Spleen (tissue), 11 donors: ENCODE data around the gene SACM1L. TPM values are rescaled to one million over a fixed set of nuclear protein-coding genes. Genes with fewer than 3 reads are reported as not detected.

ENCODE experiments used
- DNase-seq: peaks from one replicate; pipeline ENCODE4 v3.0.0-alpha.2; 2020
- H3K27ac ChIP-seq, 8 donors: fragments of 200-600 bp; sonication (generic) in 7 of 8; 1 replicate in 4 of 8; 2 replicates in 4 of 8; pipeline versions ENCODE4 v1.5.0 to v1.8.0; 2016 to 2021; ENCODE audit warnings: inconsistent platforms in 4 of 8, mild to moderate bottlenecking in 4 of 8, moderate library complexity in 1 of 8
- H3K27me3 ChIP-seq, 7 donors: fragments of 200-600 bp; sonication (generic) in 6 of 7; replicated peaks in 1 of 7; 1 replicate in 4 of 7; 2 replicates in 3 of 7; pipeline versions ENCODE4 v1.5.0 to v1.8.0; 2016 to 2021; ENCODE audit warnings: inconsistent platforms in 3 of 7, mild to moderate bottlenecking in 1 of 7
- H3K36me3 ChIP-seq, 6 donors: fragments of 200-600 bp; sonication (generic) in 5 of 6; 1 replicate in 4 of 6; 2 replicates in 2 of 6; pipeline versions ENCODE4 v1.5.0 to v1.8.0; 2016 to 2021; ENCODE audit warnings: inconsistent platforms in 2 of 6
- H3K4me1 ChIP-seq, 6 donors: fragments of 200-600 bp; sonication (generic) in 5 of 6; 1 replicate in 3 of 6; 2 replicates in 3 of 6; pipeline versions ENCODE4 v1.5.0 to v1.8.0; 2016 to 2021; ENCODE audit warnings: inconsistent platforms in 3 of 6
- H3K4me3 ChIP-seq, 8 donors: fragments of 200-600 bp; sonication (generic) in 7 of 8; 1 replicate in 4 of 8; 2 replicates in 4 of 8; pipeline versions ENCODE4 v1.5.0 to v1.8.0; 2016 to 2021; ENCODE audit warnings: inconsistent platforms in 4 of 8, mild to moderate bottlenecking in 4 of 8, moderate library complexity in 2 of 8
- H3K9me3 ChIP-seq, 8 donors: fragments of 200-600 bp; sonication (generic) in 7 of 8; 1 replicate in 4 of 8; 2 replicates in 4 of 8; pipeline versions ENCODE4 v1.5.0 to v1.8.0; 2016 to 2021; ENCODE audit warnings: inconsistent platforms in 4 of 8
- POLR2A ChIP-seq, 3 donors: fragments of 450-650 bp; IDR thresholded peaks; one replicate each; pipeline ENCODE4 v1.5.1; 2017; ENCODE audit warnings: antibody characterized with exemption in 3 of 3, mild to moderate bottlenecking in 1 of 3
- POLR2AphosphoS5 ChIP-seq, 3 donors: sonication (generic); formaldehyde crosslinking; IDR thresholded peaks; one replicate each; pipeline ENCODE4 v1.5.1; 2017; ENCODE audit warnings: antibody characterized with exemption in 3 of 3
- WGBS, 5 donors: extraction: QIAGEN DNeasy Blood & Tissue Kit in 3 of 5; methylation state at CpG; one replicate each; pipeline versions ENCODE4 v1.1.5 to v1.1.7; 2013 to 2018; 5-methylcytosine and 5-hydroxymethylcytosine counted together
- intact Hi-C: fragments of 100-400 bp; cut with DNase I; formaldehyde crosslinking; loops from one replicate; pipeline ENCODE4 v1.15.0; 2023; ENCODE audit warnings: low total_unique reads
- polyA plus RNA-seq, 3 donors: library from polyadenylated mRNA; stranded (reverse); fragments of 200-250 nt; gene quantifications; one replicate each; pipeline ENCODE4 v1.2.1, GENCODE V29; 2013
- total RNA-seq, 7 donors: library from RNA; depleted of rRNA in 3 of 7; stranded (reverse); fragments of >200 nt in 3 of 7; fragmentation: NEBNext Ultra II Directional in 4 of 7; extraction: Animal tissue kit (Norgen Biotek cat#: 25700) in 4 of 7; gene quantifications; one replicate each; pipeline versions ENCODE4 v1.1.0 to v1.2.1, GENCODE V29; 2016 to 2021
- TF ChIP-seq, protein P1 (sequence below), 11 experiments: fragments of 200-600 bp in 7 of 11; fragments of 450-650 bp in 4 of 11; sonication (generic) in 4 of 11; IDR thresholded peaks in 8 of 11; conservative IDR thresholded peaks in 3 of 11; 1 replicate in 7 of 11; 2 replicates in 4 of 11; pipeline versions ENCODE4 v1.4.0 to v1.8.0; 2016 to 2021; ENCODE audit warnings: antibody characterized with exemption in 11 of 11, inconsistent platforms in 4 of 11, mild to moderate bottlenecking in 1 of 11
- donor health status: healthy with polysubstance abuse.
- donor health status: DM: no; HTN: no; CAD: no; lungs with moderate emphysema.
- donor health status: DM: no; HTN: no; CAD: no.
- donor health status: Bipolar disorder and iron deficiency.
- donor health status: healthy.
- donor health status: DM: no; HTN: no; CAD: no.
- donor health status: DM: yes; HTN: yes; CAD: no.

Gene SACM1L
- total and polyA plus RNA-seq, 10 donors: 21.0 to 93.7 (median 57.2) TPM

DNA sequence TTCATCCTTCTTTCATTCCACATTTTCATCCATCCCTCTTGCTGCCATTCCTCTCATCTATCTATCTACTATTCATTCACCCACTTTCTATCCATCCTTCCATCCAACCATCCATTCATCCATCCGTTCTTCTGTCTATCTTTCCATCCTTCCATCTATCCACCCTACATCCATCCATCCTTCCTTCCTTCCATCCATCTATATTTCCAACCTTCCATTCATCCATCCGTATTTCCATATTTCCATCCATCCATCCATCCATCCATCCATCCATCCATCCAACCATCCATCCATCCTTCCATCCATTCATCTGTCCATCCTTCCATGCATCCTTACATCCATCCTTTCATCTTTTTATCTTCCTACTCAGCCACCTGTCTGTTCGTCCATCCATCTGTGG, 93.2 kb downstream of the SACM1L start:
- Histone ChIP-seq H3K4me3 (no peak overlapping the region), H3K27me3 (peaks cover 0 to 2% (median 0%) of the 10 kb centered on the region in 7 donors), H3K9me3 (peaks cover 0 to 12% (median 4%) of the 10 kb centered on the region in 8 donors), H3K36me3 (no peaks in the 10 kb centered on the region), H3K27ac (no peak overlapping the region), H3K4me1 (no peaks in the 10 kb centered on the region)
- intact Hi-C loops: no loop called here
- no peak for TF ChIP-seq POLR2AphosphoS5 (IDR thresholded peaks at IDR 0.05)
- TF ChIP-seq, protein P1, sequence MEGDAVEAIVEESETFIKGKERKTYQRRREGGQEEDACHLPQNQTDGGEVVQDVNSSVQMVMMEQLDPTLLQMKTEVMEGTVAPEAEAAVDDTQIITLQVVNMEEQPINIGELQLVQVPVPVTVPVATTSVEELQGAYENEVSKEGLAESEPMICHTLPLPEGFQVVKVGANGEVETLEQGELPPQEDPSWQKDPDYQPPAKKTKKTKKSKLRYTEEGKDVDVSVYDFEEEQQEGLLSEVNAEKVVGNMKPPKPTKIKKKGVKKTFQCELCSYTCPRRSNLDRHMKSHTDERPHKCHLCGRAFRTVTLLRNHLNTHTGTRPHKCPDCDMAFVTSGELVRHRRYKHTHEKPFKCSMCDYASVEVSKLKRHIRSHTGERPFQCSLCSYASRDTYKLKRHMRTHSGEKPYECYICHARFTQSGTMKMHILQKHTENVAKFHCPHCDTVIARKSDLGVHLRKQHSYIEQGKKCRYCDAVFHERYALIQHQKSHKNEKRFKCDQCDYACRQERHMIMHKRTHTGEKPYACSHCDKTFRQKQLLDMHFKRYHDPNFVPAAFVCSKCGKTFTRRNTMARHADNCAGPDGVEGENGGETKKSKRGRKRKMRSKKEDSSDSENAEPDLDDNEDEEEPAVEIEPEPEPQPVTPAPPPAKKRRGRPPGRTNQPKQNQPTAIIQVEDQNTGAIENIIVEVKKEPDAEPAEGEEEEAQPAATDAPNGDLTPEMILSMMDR (IDR thresholded peaks at IDR 0.05 in 8 of 11, conservative IDR thresholded peaks at IDR 0.05 in 3 of 11): no peak
- TF ChIP-seq POLR2A (IDR thresholded peaks at IDR 0.05): no peak
- DNase-seq: no peak
- 85 to 94% (median 89%) methylated on average over 3 of the region's 3 CpGs for WGBS, 5 donors

DNA sequence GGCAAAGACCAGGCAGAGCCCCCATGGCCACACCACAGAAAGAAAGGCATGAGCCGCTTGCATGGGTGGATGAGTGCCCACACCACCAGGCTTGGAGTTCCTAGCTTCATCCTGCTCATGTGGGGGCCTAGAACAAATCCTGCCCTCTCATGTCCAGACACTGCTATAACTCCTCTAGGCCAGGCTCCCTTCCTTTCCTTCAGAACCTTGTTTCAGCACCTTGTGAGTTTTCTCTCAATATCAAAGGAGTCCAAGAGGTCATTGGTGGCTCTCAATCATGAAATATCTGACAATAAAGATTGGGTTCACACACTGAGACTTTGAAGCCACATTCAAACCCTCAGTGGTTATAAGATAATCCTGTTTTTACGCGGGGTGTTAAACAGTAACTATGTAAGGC, 94.5 kb downstream of the SACM1L start:
- peaks cover 0 to 2% (median 0%) of the 10 kb centered on the region in 7 donors for H3K27me3 ChIP-seq
- TF ChIP-seq, protein P1 (IDR thresholded peaks at IDR 0.05 in 8 of 11, conservative IDR thresholded peaks at IDR 0.05 in 3 of 11): no peak
- TF ChIP-seq POLR2A (IDR thresholded peaks at IDR 0.05) (no peak), POLR2AphosphoS5 (IDR thresholded peaks at IDR 0.05) (no peak)
- 91 to 98% (median 95%) methylated on average over 3 of the region's 3 CpGs for WGBS, 5 donors
- no peak overlapping the region for H3K4me3 ChIP-seq
- intact Hi-C loops: no loop called here
- peaks cover 0 to 17% (median 8%) of the 10 kb centered on the region in 8 donors for H3K9me3 ChIP-seq
- no peaks in the 10 kb centered on the region for H3K4me1 ChIP-seq
- no peak for DNase-seq
- H3K27ac ChIP-seq: no peak overlapping the region
- no peaks in the 10 kb centered on the region for H3K36me3 ChIP-seq

DNA sequence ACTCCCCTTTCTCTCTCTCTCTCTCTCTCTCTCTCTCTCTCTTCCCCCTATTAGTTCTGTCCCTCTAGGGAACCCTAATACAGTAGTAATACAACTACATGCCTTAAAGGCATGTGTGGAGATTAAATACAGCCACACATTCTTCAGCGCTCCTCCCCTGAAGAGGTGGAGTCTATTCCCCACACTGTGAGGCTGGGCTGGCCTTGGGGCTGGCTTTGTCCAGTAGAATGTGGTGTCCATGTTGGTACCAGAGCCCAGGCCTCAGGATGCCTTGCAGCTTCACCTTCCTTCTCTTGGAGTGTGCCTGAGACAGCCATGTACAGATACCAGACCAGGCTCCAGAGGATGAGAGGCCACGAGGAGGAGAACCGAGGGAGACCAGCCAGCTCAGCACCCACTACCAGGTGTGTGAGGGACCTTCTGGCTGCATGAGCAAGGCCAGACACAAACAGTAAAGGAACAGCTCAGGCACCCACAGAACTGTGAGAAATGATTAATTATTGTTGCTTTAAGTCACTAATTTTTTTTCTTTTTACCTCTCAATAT, 96.5 kb downstream of the SACM1L start:
- 86 to 93% (median 91%) methylated on average over 3 of the region's 3 CpGs for WGBS, 5 donors
- Histone ChIP-seq H3K27me3 (no peaks in the 10 kb centered on the region), H3K4me3 (no peak overlapping the region), H3K9me3 (peaks cover 0 to 34% (median 25%) of the 10 kb centered on the region in 8 donors), H3K4me1 (no peaks in the 10 kb centered on the region), H3K36me3 (no peaks in the 10 kb centered on the region), H3K27ac (no peak overlapping the region)
- DNase-seq: no peak
- intact Hi-C loops: no loop called here
- TF ChIP-seq, protein P1 (IDR thresholded peaks at IDR 0.05 in 8 of 11, conservative IDR thresholded peaks at IDR 0.05 in 3 of 11): no peak
- TF ChIP-seq POLR2AphosphoS5 (IDR thresholded peaks at IDR 0.05) (no peak), POLR2A (IDR thresholded peaks at IDR 0.05) (no peak)

DNA sequence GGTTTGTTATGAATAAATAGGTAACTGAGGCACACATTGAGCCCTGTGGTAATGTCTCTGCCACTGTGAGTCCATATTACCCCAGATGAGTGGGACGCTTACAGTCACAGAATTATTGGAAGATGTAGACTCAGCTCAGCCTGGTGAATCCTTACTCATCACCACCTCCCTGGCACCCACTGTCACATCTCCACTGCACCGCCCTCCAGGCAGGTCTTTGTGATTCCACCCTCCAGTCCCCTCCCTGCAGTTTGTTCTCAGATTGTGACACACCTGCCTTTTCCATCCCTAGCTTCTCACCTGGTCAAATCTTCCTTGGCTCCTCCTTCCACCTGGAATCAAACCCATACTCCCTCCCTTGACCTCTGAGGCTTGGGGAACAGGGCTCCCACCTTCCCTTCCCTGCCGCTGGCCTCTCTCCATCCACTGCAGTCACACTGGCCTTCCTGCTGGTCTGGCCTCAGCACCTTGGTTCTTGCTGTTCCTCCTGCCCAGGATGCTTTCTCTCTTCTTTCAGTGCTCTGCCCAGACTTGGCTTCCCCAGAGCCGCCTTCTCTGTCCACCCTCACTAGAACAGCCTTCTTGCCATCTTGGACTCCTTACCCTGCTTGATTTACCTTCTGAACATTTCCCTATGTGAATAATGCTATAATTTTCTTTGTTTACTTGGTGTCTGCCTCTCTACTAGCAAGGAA, 97.8 kb downstream of the SACM1L start:
- 68 to 95% (median 82%) methylated on average over 4 of the region's 4 CpGs for WGBS, 5 donors
- H3K4me1 ChIP-seq: peaks cover 0 to 6% (median 0%) of the 10 kb centered on the region in 6 donors
- TF ChIP-seq, protein P1 (IDR thresholded peaks at IDR 0.05 in 8 of 11, conservative IDR thresholded peaks at IDR 0.05 in 3 of 11): no peak
- TF ChIP-seq POLR2A (IDR thresholded peaks at IDR 0.05): no peak
- TF ChIP-seq POLR2AphosphoS5 (IDR thresholded peaks at IDR 0.05): no peak
- H3K9me3 ChIP-seq: peaks cover 0 to 34% (median 25%) of the 10 kb centered on the region in 8 donors
- no peaks in the 10 kb centered on the region for H3K36me3 ChIP-seq
- intact Hi-C loops: no loop called here
- H3K27me3 ChIP-seq: no peaks in the 10 kb centered on the region
- no peak for DNase-seq
- H3K27ac ChIP-seq: no peak overlapping the region
- no peak overlapping the region for H3K4me3 ChIP-seq
